SK-N-SH (cell line): ENCODE measurements around the gene CAMK2D. TPM values are rescaled to one million over a fixed set of nuclear protein-coding genes. Genes with fewer than 3 reads are reported as not detected.

Experiments used
- CTCF ChIA-PET: fragments of 300-600, 350-600 bp; formaldehyde crosslinking; extraction: SDS; loops from one replicate; lab custom pipeline; 2021; lab: Yijun Ruan, JAX
- POLR2A ChIA-PET: fragments of 350-600 bp; sonication (Branson Sonifier 250); formaldehyde crosslinking; extraction: SDS; loops from one replicate; lab custom pipeline; 2020; ENCODE audit warnings: antibody characterized with exemption, inconsistent platforms; lab: Yijun Ruan, JAX
- DNase-seq: peaks from one replicate; pipeline ENCODE4 v3.0.0; 2012
- H2AFZ ChIP-seq: fragments of 200-600 bp; sonication (generic); 2 replicates; pipeline ENCODE4 v1.8.1; 2016; ENCODE audit warnings: antibody characterized with exemption, mild to moderate bottlenecking, low read depth
- H3F3A ChIP-seq: fragments of 200-600 bp; sonication (generic); replicated peaks from 2 replicates; pipeline ENCODE3; 2016; ENCODE audit warnings: antibody characterized with exemption, mild to moderate bottlenecking; ENCODE audit not compliant: insufficient read depth
- H3K27ac ChIP-seq, 2 experiments: fragments of 200-500 bp in 1 of 2; fragments of 200-600 bp in 1 of 2; sonication (Bioruptor generic) in 1 of 2; sonication (generic), shearing (Covaris generic) in 1 of 2; 2 replicates each; pipeline versions ENCODE4 v1.5.1 to v1.6.1; 2014 to 2016; ENCODE audit warnings: low read depth in 2 of 2, inconsistent platforms in 1 of 2, low read length in 1 of 2, mild to moderate bottlenecking in 1 of 2, mixed read lengths in 1 of 2
- H3K27me3 ChIP-seq: fragments of 200-600 bp; sonication (generic), shearing (Covaris generic); 2 replicates; pipeline ENCODE4 v1.6.1; 2016; ENCODE audit warnings: mixed run types; ENCODE audit not compliant: insufficient read depth
- H3K36me3 ChIP-seq, 2 experiments: fragments of 200-500 bp in 1 of 2; fragments of 200-600 bp in 1 of 2; sonication (Bioruptor generic) in 1 of 2; sonication (generic) in 1 of 2; replicated peaks in 1 of 2; 2 replicates each; pipeline versions ENCODE3 to v1.5.1; 2014 to 2016; ENCODE audit warnings: low read length in 1 of 2, mild to moderate bottlenecking in 1 of 2; ENCODE audit not compliant: insufficient read depth in 2 of 2, control insufficient read depth in 1 of 2
- H3K4me1 ChIP-seq, 2 experiments: fragments of 200-500 bp in 1 of 2; fragments of 200-600 bp in 1 of 2; sonication (Bioruptor generic) in 1 of 2; sonication (generic), shearing (Covaris generic) in 1 of 2; 2 replicates each; pipeline versions ENCODE4 v1.5.1 to v1.6.1; 2014 to 2016; ENCODE audit warnings: low read depth in 1 of 2, low read length in 1 of 2, mixed run types in 1 of 2; ENCODE audit not compliant: insufficient read depth in 2 of 2, control insufficient read depth in 1 of 2
- H3K4me2 ChIP-seq: fragments of 200-600 bp; sonication (generic), shearing (Covaris generic); 2 replicates; pipeline ENCODE4 v1.6.1; 2017; ENCODE audit warnings: mixed run types
- H3K4me3 ChIP-seq, 2 experiments: fragments of 200-500 bp in 1 of 2; fragments of 200-600 bp in 1 of 2; sonication (Bioruptor generic) in 1 of 2; sonication (generic), shearing (Covaris generic) in 1 of 2; 2 replicates each; pipeline versions ENCODE4 v1.5.1 to v1.8.1; 2014 to 2016; ENCODE audit warnings: low read depth in 2 of 2, inconsistent platforms in 1 of 2, low read length in 1 of 2, mild to moderate bottlenecking in 1 of 2, mixed read lengths in 1 of 2, moderate library complexity in 1 of 2
- H3K79me2 ChIP-seq: fragments of 200-600 bp; sonication (generic); 2 replicates; pipeline ENCODE4 v1.8.1; 2017; ENCODE audit warnings: mild to moderate bottlenecking; ENCODE audit not compliant: insufficient read depth
- H3K9ac ChIP-seq: fragments of 200-600 bp; sonication (generic); 2 replicates; pipeline ENCODE4 v1.6.1; 2017; ENCODE audit warnings: mixed run types
- H3K9me2 ChIP-seq: fragments of 200-600 bp; sonication (generic); 2 replicates; pipeline ENCODE4 v1.6.1; 2017; ENCODE audit warnings: mixed run types
- H3K9me3 ChIP-seq: fragments of 200-600 bp; sonication (generic); 2 replicates; pipeline ENCODE4 v1.6.1; 2017; ENCODE audit warnings: mixed run types, mild to moderate bottlenecking, moderate library complexity
- H4K20me1 ChIP-seq: fragments of 200-600 bp; sonication (generic); 2 replicates; pipeline ENCODE4 v1.6.1; 2017; ENCODE audit warnings: mild to moderate bottlenecking, mixed run types; ENCODE audit not compliant: insufficient read depth
- CHD2 ChIP-seq: fragments of 150-350 bp; IDR thresholded peaks from 2 replicates; pipeline ENCODE4 v1.6.1; 2018; ENCODE audit warnings: low read length; ENCODE audit not compliant: partially characterized antibody
- CTCF ChIP-seq: fragments of 200-600 bp; sonication (generic); IDR thresholded peaks from 2 replicates; pipeline ENCODE4 v1.6.1; 2017; ENCODE audit warnings: antibody characterized with exemption, mild to moderate bottlenecking, moderate library complexity
- EZH2phosphoT487 ChIP-seq: fragments of 200-600 bp; sonication (generic); IDR thresholded peaks from 2 replicates; pipeline ENCODE4 v1.6.1; 2017; ENCODE audit warnings: low read depth, mixed run types, mild to moderate bottlenecking, antibody characterized with exemption, moderate library complexity, borderline replicate concordance
- GABPA ChIP-seq: IDR thresholded peaks from 2 replicates; pipeline ENCODE4 v1.4.0; 2012; ENCODE audit warnings: low read depth, mild to moderate bottlenecking
- JUND ChIP-seq: IDR thresholded peaks from 2 replicates; pipeline ENCODE4 v1.4.0; 2012
- MEF2A ChIP-seq: IDR thresholded peaks from 2 replicates; pipeline ENCODE4 v1.4.0; 2012; ENCODE audit warnings: low read depth, borderline replicate concordance
- MXI1 ChIP-seq: IDR thresholded peaks from 2 replicates; pipeline ENCODE4 v1.6.1; 2012; ENCODE audit warnings: mild to moderate bottlenecking, low read depth, low read length, improper control_type of control experiment
- NFIC ChIP-seq: IDR thresholded peaks from 2 replicates; pipeline ENCODE4 v1.4.0; 2012; ENCODE audit warnings: borderline replicate concordance
- NRF1 ChIP-seq: IDR thresholded peaks from 2 replicates; pipeline ENCODE4 v1.6.1; 2012; ENCODE audit warnings: low read depth, mild to moderate bottlenecking, low read length
- POLR2AphosphoS5 ChIP-seq: IDR thresholded peaks from 2 replicates; pipeline ENCODE4 v1.6.1; 2012; ENCODE audit warnings: low read depth, low read length
- RCOR1 ChIP-seq: fragments of 150-350 bp; IDR thresholded peaks from 2 replicates; pipeline ENCODE4 v1.6.1; 2017; ENCODE audit warnings: antibody characterized with exemption, low read length
- REST ChIP-seq: IDR thresholded peaks from 2 replicates; pipeline ENCODE4 v1.6.1; 2012; ENCODE audit warnings: mild to moderate bottlenecking, low read depth, low read length, moderate library complexity
- RFX5 ChIP-seq: IDR thresholded peaks from 2 replicates; pipeline ENCODE4 v1.6.1; 2012; ENCODE audit warnings: mild to moderate bottlenecking, improper control_type of control experiment, low read length
- SIN3A ChIP-seq: IDR thresholded peaks from 2 replicates; pipeline ENCODE4 v1.6.1; 2012; ENCODE audit warnings: low read depth, mild to moderate bottlenecking, low read length, moderate library complexity, borderline replicate concordance
- TAF1 ChIP-seq: IDR thresholded peaks from 2 replicates; pipeline ENCODE4 v1.6.1; 2012; ENCODE audit warnings: low read depth, mild to moderate bottlenecking, low read length, moderate library complexity, borderline replicate concordance
- TEAD4 ChIP-seq: IDR thresholded peaks from 2 replicates; pipeline ENCODE4 v1.4.0; 2012; ENCODE audit warnings: mild to moderate bottlenecking, borderline replicate concordance; ENCODE audit not compliant: insufficient read depth
- YY1 ChIP-seq: IDR thresholded peaks from 2 replicates; pipeline ENCODE4 v1.4.0; 2012; ENCODE audit warnings: low read depth, mild to moderate bottlenecking
- ZBTB33 ChIP-seq: IDR thresholded peaks from 2 replicates; pipeline ENCODE4 v1.4.0; 2012; ENCODE audit warnings: low read depth, borderline replicate concordance
- WGBS: methylation state at CpG from one replicate; pipeline ENCODE4 v1.1.6; 2017; ENCODE audit warnings: low lambda C conversion rate; 5-methylcytosine and 5-hydroxymethylcytosine counted together
- polyA plus RNA-seq, 3 experiments: library from polyadenylated mRNA; depleted of rRNA; stranded (reverse); fragments of >200 nt; gene quantifications; 2 replicates each; pipeline ENCODE4 v1.2.3, GENCODE V29; 2012

Gene CAMK2D
- polyA plus RNA-seq, 1 of the 3 experiments (the other 2 are of a cell fraction): 17.0 TPM

- no peak overlapping the region for H3K27ac ChIP-seq
- peaks cover 0 to 8% of the 10 kb centered on the region in 2 experiments for H3K36me3 ChIP-seq
- H3K9me3 ChIP-seq: no peaks in the 10 kb centered on the region
- H3K27me3 ChIP-seq: no peaks in the 10 kb centered on the region
- POLR2A ChIA-PET: no interaction called here
- H2AFZ ChIP-seq: no peak overlapping the region
- H3K79me2 ChIP-seq: no peaks in the 10 kb centered on the region; the same call in 1 of the 2 replicates
- H3K4me1 ChIP-seq: peaks cover 4 to 38% of the 10 kb centered on the region in 2 experiments; a peak in 3 of 4 replicates
- CTCF ChIA-PET: interaction anchor here (1.3 kb wide), 2 partner anchors 32 to 39 kb away, joined by 3 to 5 read pairs; no protein-coding TSS in a partner anchor
- no peak for DNase-seq
- H3K9ac ChIP-seq: no peak overlapping the region
- 96% methylated on average over 1 of the region's 1 CpG for WGBS
- no peaks in the 10 kb centered on the region for H3K9me2 ChIP-seq
- peaks cover 20% of the 10 kb centered on the region for H3F3A ChIP-seq
- no peak overlapping the region for H3K4me2 ChIP-seq
- 0 out of 2 replicates have a peak, but pooled peaks cover under 1% of the 10 kb centered on the region for H4K20me1 ChIP-seq
- TF ChIP-seq TEAD4 (no peak), SIN3A (no peak), CTCF (no peak), GABPA (no peak), CHD2 (no peak), YY1 (no peak), MXI1 (no peak), NRF1 (no peak), POLR2AphosphoS5 (no peak), JUND (no peak), NFIC (no peak), TAF1 (no peak), EZH2phosphoT487 (no peak), ZBTB33 (no peak), RCOR1 (no peak), MEF2A (no peak), RFX5 (no peak), REST (no peak)
- TF ChIP-seq, all 33 proteins: peak for 0
- H3K4me3 ChIP-seq: no peak overlapping the region
Observed at GRCh38 chr4:113579360-113579759, 182.2 kb downstream of the CAMK2D start.
